Hematopoietic multipotent progenitor cell treated with erythropoietin and hydrocortisone succinate and interleukin-3 and kit ligand, for 6 days (in vitro differentiated cells): Measurements from ENCODE around the gene UBE3C.
"Not testable (repeated sequence)": the region's sequence is repeated elsewhere in the genome, so short reads cannot be mapped to it uniquely, and the experiment has no call there.

Experiments
- DNase-seq: peaks from one replicate; pipeline ENCODE4 v3.0.0-alpha.2; 2015

Gene UBE3C

GRCh38 chr7:157241631-157242030 lies 102.9 kb downstream of the UBE3C start:
- no peak for DNase-seq

- DNase-seq: no peak
These were observed 106.0 kb downstream of the UBE3C start for GRCh38 chr7:157244516-157245294.

- no peak for DNase-seq
These were observed 107.3 kb downstream of the UBE3C start for GRCh38 chr7:157246052-157246451.

- no peak for DNase-seq
These were observed 109.9 kb downstream of the UBE3C start for GRCh38 chr7:157248659-157249058.

- DNase-seq: peak; percentile 89
These were observed 112.0 kb downstream of the UBE3C start for GRCh38 chr7:157250605-157251228.

GRCh38 chr7:157251817-157252216 lies 113.1 kb downstream of the UBE3C start:
- DNase-seq: not testable (repeated sequence)

GRCh38 chr7:157253850-157254249 lies 115.1 kb downstream of the UBE3C start:
- DNase-seq: no peak

GRCh38 chr7:157254781-157255180 lies 116.1 kb downstream of the UBE3C start:
- DNase-seq: not testable (repeated sequence)

- no peak for DNase-seq
These were observed 116.5 kb downstream of the UBE3C start for GRCh38 chr7:157255201-157255606.

GRCh38 chr7:157263156-157263555 lies 124.4 kb downstream of the UBE3C start:
- DNase-seq: no peak

- no peak for DNase-seq
These were observed 126.3 kb downstream of the UBE3C start for GRCh38 chr7:157265051-157265450.

GRCh38 chr7:157266272-157266671 lies 127.5 kb downstream of the UBE3C start:
- DNase-seq: no peak

- no peak for DNase-seq
These were observed 128.8 kb downstream of the UBE3C start for GRCh38 chr7:157267516-157267915.

GRCh38 chr7:157267956-157268355 lies 129.2 kb downstream of the UBE3C start:
- no peak for DNase-seq

GRCh38 chr7:157268540-157268939 lies 129.8 kb downstream of the UBE3C start:
- no peak for DNase-seq

- DNase-seq: no peak
These were observed 130.8 kb downstream of the UBE3C start for GRCh38 chr7:157269341-157270059.

GRCh38 chr7:157270060-157270444 lies 131.3 kb downstream of the UBE3C start:
- no peak for DNase-seq

GRCh38 chr7:157271315-157271990 lies 132.7 kb downstream of the UBE3C start:
- no peak for DNase-seq

- DNase-seq: no peak
These were observed 133.2 kb downstream of the UBE3C start for GRCh38 chr7:157271991-157272324.

- DNase-seq: no peak
These were observed 133.9 kb downstream of the UBE3C start for GRCh38 chr7:157272351-157273207.

- peak; percentile 81 for DNase-seq
These were observed 134.7 kb downstream of the UBE3C start for GRCh38 chr7:157273208-157274093.
